GM18873 (cell line): ENCODE results near the gene COL5A1.
A peak's percentile ranks its signal among the peaks of the same experiment; 100 is the strongest.
"Not testable (repeated sequence)": the region's sequence is repeated elsewhere in the genome, so short reads cannot be mapped to it uniquely, and the experiment has no call there.

ENCODE experiments used
- ATAC-seq: cut with Tn5 transposase; IDR thresholded peaks from one replicate; pipeline ENCODE4 v1.9.1; 2021; ENCODE audit warnings: mild to moderate bottlenecking, moderate library complexity, moderate number of reproducible peaks; ENCODE audit not compliant: unreplicated experiment, low FRiP score

COL5A1 gene

DNA sequence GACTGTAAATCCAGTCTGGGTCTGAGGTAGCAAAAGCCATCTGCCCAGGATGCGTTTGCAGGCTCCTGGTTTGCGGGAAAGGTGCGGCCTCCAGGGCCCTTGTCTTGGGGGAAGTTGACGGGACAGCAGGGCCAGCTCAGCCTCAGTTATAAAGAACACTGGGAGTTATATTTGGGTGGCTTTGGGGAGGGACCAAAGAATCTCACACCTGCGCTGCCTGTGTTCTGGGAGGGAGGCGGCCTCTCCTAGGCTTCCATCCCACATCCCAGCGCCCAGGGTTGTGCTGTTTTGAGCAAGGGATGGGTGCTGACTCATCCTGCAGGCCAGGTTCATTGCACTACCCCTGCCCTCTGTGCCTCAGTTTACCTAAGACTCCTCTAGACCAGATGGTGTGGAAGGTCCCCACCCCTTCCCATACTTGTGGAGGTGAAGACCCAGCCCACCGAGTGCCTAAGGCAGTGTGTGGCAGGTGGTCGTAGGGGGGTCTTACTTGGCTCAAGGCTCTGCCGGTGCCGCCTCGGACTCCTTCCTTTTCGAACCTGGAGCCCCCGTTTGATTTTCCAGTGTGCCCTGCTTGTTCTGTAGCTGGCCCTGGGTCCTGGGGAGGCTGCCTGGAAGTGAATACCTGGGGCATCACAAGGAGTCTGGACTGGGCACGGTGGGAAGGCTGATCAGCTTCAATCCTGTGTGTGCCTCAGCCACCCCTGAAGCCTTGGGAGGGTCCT, 199.7 kb downstream of the COL5A1 start:
- no peak for ATAC-seq

DNA sequence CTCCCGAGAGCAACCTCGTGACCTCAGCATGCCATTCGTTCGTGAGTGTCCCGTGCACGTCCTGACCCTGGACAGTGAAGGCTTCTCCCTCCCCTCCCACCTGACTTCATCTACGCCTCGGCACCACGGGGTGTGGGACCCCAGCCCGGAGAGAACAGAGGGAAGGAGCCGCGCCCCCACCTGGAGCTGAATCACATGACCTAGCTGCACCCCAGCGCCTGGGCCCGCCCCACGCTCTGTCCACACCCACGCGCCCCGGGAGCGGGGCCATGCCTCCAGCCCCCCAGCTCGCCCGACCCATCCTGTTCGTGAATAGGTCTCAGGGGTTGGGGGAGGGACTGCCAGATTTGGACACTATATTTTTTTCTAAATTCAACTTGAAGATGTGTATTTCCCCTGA, 200.7 kb downstream of the COL5A1 start:
- ATAC-seq = no peak

DNA sequence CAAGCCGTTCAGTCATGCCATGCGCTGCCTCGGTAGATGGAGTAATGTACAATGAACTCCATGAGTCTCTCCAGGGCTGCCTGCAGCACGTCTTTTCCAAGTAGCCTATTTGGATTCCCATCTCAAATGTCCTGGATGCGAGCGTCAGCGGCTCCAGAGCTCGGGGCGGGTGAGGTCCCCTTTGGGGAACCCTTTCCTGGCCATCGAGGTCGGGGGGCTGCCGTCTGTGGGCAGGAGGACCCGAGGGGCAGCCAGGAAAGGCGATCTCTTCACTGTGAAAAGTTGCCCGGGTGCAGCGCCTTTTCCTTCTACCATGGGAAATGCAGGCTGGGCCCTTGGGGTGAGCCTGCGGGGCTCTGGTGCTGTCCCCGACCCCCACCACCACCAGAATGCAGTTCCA, 202.1 kb downstream of the COL5A1 start:
- ATAC-seq = no peak

DNA sequence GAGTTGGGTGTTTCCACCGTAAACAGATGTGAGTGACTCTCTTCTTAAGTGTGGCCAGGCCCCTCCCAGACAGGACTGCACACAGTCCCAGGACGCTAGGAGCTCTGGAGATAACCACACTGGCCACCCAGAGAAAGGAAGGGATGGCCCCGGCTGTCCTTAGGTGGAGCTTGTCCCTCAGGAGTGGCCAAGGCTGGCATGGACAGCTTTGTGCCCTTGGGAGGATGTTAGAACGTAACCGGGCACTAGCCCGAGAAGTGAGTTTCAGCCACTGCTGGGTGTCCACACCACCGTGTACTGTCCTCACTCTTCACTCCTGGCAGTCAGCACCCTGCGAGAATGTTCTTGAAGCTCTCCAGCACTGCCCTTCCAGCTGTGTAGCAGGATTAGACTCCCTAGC, 203.2 kb downstream of the COL5A1 start:
- no peak for ATAC-seq

DNA sequence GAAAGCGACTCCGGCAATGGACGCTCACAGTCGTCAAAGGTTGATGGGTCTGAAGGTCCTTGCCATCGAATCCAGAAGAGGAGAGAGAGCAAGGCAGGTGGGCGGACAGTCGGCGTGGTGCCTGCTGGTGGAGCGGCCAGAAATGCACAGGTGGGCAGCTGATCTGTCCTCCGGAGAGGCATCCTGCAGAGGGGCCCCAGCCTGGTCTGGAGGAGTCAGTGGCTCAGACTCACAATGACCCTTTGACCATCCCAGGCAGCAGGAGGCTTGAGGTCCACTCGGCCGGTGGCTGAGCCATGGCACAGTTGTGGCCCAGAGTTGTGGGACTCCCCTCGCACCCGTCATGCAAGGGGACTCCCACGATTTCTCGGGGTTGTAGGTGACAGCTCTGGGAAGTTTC, 204.6 kb downstream of the COL5A1 start:
- no peak for ATAC-seq

DNA sequence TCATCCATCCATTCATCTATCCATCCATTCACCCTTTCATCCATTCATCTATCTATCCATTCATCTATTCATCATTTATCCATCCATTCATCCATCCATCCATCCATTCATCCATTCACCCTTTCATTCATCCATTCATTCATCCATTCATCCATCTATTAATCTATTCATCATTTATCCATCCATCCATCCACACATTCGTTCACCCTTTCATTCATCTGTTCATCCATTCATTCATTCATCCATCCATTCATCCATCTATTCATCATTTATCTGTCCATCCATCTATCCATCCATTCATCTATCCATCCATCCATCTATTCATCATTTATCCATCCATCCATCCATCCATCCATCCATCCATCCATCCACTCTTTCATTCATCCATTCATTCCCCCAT, 205.1 kb downstream of the COL5A1 start:
- ATAC-seq = no peak

DNA sequence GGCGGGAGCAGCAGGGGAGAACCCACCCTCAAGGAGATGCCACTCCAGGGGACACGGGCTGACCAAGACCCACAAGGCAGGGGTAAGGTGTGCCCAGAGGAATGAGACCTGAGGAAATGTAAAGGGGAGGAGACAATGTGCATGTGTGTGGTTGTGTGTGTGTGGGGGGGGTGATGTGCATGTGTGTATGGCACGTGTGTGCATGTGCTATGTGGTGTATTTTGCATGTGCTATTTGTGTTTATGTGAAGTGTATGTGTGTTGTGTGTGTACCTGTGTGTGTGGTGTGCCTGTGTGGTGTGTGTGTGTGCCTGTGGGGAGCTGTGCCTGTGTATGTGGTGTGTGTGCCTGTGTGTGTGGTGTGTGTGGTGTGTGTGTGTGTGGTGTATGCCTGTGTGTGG, 205.5 kb downstream of the COL5A1 start:
- no peak for ATAC-seq

DNA sequence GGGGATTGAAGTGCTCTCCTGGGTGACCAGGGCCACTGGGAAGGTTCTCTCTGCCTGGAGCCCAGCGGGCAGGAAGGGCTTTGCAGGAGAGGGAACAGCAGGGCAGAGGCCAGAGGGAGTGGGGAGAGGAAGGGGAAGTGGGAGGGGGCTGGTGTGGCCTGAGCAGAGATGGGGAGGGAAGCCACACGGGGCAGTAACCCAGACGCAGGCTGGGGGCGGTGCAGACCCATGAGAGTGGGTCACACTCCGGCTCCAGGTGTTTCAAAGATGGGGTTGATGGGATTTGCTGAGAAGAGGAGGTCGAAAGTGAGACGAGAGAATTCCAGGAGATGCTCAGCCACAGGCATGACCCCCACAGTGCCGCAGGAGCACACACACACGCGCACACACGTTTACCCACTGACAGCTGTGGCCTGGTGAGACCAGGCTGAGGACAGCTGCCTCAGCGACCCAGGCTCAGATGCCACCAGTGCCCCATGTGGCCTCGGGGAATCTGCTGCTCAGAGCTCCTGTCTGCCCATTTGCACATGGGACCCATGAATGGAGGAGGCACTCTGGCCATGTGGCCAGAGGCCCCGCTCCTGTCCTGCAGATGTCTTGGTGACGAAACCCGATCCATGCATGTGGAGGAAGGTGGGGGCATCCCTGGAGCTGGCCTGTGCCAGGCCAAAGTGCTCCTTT, 206.3 kb downstream of the COL5A1 start:
- no peak for ATAC-seq

DNA sequence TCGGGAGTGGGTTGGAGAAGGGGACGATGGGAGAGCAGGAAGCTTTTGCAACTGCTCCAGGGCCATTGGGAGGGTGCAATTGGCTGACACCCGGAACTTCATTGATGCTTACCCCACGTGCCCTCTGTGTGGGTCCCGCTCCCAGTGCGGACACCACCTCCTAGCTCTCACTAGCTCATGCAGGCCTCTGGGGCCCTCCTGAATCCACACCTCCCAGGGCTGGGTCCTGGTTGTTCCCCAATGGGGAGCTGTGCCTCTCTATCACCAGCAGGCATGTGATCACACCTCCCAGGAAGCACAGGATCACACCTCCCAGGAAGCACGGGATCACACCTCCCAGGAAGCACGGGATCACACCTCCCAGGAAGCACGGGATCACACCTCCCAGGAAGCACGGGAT, 206.9 kb downstream of the COL5A1 start:
- no peak for ATAC-seq

DNA sequence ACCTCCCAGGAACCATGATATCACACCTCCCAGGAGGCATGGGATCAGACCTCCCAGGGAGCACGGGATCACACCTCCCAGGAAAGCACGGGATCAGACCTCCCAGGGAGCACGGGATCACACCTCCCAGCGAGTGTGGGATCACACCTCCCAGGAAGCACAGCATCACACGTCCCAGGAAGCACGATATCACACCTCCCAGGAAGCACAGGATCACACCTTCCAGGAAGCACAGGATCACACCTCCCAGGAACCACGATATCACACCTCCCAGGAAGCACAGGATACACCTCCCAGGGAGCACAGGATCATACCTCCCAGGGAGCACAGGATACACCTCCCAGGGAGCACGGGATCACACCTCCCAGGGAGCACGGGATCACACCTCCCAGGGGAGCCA, 209.0 kb downstream of the COL5A1 start:
- ATAC-seq = no peak

DNA sequence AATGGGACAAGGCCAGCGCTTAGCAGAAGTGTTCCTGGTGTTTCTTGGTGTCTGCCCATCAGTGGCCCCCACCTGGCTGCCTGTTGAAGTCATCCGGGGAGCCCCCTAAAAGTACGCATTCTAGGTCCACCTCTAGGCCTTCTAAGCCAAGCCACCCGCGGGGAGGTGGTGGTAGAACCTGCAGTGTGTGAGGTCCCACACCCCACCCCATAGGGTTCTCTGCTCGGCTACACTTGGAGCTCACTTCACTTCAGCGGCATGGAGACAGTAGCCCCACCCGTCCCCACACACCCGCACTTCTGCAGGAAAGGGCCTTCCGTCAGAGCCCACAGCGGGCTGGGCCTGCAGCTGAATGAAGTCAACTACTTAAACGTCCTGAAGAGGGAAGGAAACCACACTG, 209.4 kb downstream of the COL5A1 start:
- no peak for ATAC-seq

DNA sequence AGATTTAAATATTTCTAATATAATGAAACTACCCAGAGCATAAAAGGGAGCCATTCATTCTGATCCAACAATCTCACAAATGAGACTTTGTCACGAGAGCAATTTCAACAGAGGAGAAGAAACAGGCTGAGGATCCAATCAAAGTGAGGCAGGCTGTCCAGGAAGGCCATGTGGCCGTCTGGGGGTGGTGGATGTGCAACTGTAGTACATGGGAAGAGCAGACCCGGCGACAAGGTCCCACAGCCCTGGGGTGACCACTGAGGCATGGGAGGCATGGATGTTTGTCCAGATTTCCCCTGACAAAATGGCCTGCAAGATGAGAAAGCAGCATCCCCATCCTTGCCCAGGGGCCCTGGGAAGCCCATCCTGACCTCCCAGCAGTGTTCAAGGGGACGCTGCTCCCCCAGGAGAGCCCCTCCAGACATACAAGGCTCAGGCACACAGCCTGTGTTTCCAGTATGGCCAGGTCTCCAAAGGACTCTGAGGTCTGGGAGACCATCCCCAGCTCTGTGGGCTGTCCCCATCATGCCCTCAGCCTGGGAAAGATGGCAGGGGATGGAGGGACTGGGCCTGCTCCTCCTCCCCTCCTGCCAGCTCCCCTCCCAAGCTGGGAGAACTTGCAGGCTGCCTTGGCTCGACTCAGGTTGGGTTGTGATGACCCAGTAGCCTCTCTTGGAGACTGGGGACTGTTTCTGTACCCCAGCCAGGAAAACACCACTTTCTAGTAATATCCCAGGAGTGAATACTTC, 211.5 kb downstream of the COL5A1 start:
- no peak for ATAC-seq

DNA sequence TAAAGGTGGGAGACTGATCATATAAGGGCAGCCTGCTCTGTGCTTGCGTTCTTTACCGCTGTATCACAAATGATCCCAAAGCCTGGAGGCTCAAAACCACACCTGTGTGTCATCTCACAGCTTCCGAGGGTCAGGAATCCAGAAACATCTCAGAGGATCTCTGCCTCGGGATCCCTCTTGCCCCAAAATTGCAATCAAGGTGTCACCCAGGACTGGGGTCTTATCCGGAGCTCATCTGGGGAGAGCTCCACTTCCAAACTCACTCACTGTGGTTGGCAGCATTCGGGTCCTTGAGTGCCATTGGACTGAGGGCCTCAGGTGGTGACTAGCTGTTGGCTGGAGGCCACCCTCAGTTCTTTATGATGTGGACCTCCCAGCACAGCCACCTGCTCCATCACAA, 212.3 kb downstream of the COL5A1 start:
- ATAC-seq = no peak

DNA sequence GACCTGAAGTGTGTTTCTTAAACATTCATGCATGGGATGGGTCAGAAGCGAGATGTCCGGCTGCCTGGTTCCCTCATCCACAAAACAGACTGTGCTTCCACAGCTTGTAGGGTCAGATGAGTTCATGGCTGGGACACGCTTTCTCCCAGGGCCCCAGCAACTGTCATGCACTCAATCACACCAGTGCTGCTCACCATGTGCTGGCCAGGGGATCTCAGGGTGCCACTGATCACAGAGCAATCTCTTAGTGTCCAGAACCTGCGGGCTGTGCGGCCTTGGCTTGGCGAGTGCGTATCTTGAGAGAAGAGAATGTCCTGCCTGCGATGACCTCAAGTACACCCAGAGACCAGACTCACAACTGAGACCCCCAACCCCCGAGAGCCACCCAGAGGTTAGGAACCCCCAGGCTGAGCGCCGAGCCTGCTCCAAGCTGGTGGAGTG, 213.0 kb downstream of the COL5A1 start:
- ATAC-seq = no peak

DNA sequence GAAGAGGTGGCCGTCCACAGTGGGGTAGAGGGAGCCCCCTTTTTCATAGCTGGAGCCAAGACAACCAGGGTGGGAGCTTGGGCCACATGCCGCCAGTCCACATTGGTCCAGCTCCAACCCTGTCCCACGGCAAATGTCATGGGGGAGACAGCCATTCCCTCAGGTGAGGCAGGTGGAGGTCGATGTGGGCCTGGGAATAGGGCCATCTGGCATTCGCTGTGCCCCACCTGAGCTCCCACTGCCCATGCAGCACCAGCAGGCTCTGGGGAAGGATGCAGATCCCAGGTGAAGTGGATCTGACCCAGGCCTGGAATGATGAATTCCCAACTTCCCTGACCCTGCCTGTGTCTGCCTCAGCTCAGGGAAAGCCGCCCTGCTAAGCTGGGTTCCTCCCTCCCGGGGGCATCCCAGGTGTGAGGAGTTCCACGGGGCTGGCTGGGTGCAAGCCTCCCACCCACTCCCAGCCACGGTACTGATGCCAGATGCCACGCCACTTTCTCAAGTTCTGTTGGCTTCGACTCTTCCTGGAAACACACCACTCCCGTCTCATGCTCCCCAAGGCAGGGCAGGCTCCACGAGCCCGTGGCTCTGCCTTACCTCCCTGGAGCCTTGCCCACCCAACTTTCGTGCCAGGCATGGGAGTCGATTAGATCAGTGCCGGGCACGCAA, 213.8 kb downstream of the COL5A1 start:
- ATAC-seq = no peak

DNA sequence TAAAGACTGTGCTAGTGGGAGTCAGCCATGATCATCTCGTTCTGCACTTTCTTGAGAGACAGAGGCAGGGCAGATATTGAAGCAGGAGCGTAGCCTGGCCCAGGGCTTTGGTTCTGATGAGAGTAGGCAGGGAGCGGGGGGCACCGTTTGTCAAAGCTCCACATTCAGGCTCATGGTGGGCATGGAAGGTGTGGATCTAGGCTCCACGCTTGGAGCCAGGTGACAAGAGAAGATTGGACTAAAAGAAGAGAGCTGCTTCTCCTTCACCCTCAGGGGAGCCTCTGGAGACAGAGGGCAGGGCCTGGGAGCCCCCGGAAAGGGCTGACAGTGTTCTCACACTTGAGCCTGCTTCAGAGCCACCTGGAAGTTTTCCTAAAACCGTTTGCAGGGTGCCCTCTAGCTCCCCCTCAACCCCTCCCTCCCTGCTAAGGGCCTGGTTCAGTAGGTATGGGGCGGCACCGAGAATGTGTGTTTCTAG, 214.3 kb downstream of the COL5A1 start:
- ATAC-seq = no peak

DNA sequence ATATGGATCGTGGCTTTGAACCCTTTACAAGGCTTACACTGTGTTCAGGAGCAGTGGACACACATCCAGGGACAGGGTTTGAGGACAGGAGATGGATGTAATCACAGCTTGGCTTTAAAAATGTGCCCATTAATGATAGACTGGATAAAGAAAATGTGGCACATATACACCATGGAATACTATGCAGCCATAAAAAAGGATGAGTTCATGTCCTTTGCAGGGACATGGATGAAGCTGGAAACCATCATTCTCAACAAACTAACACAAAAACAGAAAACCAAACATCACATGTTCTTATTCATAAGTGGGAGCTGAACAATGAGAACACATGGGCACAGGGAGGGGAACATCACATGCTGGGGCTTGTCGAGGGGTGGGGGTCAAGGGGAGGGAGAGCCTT, 215.8 kb downstream of the COL5A1 start:
- ATAC-seq = not testable (repeated sequence)

DNA sequence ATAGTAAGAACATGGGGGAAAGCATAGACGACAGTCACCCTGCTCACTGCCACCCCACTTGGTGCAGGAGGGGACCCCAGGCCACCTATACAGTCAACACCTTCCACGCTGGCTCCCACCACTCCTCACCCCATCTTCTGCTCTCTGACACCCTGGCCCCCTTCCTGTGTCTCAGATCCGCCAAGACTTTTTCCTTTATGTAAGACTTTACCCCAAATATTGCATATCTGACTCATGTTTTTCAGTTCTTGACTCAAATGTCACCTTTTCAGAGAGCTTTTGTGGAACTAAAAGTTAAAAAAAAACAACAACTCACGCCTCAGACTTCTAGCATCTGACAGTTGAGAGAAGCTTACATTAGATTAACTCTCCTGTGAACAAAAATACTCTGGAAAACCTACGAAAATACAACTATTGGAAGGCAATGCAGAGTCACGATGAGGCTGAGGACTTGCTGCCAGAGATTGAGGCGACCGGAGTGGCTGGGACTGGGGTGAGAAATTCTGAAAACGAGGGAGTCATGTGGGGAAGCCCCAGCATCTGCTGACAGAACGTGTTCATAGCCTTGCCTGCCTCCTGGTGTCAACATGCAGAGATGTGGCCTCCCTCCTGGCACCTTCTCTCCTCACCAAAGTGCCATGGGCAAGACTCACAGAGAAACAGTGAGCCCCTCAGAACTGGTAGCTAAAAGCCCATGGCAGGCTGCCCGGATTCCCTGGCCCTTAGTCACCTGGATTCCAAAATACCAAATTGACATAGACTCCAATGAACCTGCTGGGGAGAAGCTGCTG, 216.6 kb downstream of the COL5A1 start:
- peak; percentile 82 for ATAC-seq

DNA sequence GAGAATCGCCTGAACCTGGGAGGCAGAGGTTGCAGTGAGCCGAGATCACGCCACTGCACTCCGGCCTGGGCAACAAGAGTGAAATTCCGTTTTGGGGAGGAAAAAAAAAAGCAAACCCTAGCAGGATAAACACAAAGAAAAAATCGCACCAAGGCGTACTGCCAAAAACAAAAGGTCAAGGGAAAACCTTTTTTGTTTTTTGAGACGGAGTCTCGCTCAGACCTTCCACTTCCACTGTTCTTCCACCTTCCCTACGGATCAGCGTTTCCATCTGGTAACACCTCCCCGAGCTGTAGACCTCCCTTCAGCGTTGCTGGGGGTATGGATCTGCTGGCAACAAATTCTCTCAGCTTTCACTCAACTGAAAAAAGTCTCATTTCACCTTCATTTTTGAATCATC, 218.9 kb downstream of the COL5A1 start:
- no peak for ATAC-seq
